ENCODE measurements around the gene ZRANB2. TPM values are rescaled to one million over a fixed set of nuclear protein-coding genes. Genes with fewer than 3 reads are reported as not detected.

Gene ZRANB2
- total and polyA plus RNA-seq, 9 of the 15 experiments (the other 6 are each of a cell fraction or from before 2014, with no cell fraction given): 80.8 to 264 (median 157) TPM

- TF ChIP-seq RAD21 (CRISPR knock-in tag; conservative IDR thresholded peaks at IDR 0.05 in 1 of 2, IDR thresholded peaks at IDR 0.05 in 1 of 2) (peak; percentile 95 to 97), ETS2 (tag; IDR thresholded peaks at IDR 0.05; ENCODE audit: borderline replicate concordance, poor library complexity, severe bottlenecking) (no peak), HDAC6 (IDR thresholded peaks at IDR 0.05; ENCODE audit: low read depth, low read length) (no peak), TCF7 (IDR thresholded peaks at IDR 0.05; ENCODE audit: borderline replicate concordance) (no peak), PRPF4 (IDR thresholded peaks at IDR 0.05; ENCODE audit: insufficient read depth, low read depth, low read length, poor library complexity, severe bottlenecking) (no peak), THRB (CRISPR knock-in tag; conservative IDR thresholded peaks at IDR 0.05) (no peak), ZBTB33 (CRISPR knock-in tag; IDR thresholded peaks at IDR 0.05) (no peak), SETDB1 (IDR thresholded peaks at IDR 0.05; ENCODE audit: low read length) (no peak)
- TF ChIP-seq, protein P1, sequence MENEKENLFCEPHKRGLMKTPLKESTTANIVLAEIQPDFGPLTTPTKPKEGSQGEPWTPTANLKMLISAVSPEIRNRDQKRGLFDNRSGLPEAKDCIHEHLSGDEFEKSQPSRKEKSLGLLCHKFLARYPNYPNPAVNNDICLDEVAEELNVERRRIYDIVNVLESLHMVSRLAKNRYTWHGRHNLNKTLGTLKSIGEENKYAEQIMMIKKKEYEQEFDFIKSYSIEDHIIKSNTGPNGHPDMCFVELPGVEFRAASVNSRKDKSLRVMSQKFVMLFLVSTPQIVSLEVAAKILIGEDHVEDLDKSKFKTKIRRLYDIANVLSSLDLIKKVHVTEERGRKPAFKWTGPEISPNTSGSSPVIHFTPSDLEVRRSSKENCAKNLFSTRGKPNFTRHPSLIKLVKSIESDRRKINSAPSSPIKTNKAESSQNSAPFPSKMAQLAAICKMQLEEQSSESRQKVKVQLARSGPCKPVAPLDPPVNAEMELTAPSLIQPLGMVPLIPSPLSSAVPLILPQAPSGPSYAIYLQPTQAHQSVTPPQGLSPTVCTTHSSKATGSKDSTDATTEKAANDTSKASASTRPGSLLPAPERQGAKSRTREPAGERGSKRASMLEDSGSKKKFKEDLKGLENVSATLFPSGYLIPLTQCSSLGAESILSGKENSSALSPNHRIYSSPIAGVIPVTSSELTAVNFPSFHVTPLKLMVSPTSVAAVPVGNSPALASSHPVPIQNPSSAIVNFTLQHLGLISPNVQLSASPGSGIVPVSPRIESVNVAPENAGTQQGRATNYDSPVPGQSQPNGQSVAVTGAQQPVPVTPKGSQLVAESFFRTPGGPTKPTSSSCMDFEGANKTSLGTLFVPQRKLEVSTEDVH (IDR thresholded peaks at IDR 0.05; ENCODE audit: low read depth, partially characterized antibody): no peak
- TF ChIP-seq, protein P2, sequence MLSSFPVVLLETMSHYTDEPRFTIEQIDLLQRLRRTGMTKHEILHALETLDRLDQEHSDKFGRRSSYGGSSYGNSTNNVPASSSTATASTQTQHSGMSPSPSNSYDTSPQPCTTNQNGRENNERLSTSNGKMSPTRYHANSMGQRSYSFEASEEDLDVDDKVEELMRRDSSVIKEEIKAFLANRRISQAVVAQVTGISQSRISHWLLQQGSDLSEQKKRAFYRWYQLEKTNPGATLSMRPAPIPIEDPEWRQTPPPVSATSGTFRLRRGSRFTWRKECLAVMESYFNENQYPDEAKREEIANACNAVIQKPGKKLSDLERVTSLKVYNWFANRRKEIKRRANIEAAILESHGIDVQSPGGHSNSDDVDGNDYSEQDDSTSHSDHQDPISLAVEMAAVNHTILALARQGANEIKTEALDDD (IDR thresholded peaks at IDR 0.05): 0 out of 2 replicates have a peak, but pooled peaks have one; percentile 58
- TF ChIP-seq, protein P3, sequence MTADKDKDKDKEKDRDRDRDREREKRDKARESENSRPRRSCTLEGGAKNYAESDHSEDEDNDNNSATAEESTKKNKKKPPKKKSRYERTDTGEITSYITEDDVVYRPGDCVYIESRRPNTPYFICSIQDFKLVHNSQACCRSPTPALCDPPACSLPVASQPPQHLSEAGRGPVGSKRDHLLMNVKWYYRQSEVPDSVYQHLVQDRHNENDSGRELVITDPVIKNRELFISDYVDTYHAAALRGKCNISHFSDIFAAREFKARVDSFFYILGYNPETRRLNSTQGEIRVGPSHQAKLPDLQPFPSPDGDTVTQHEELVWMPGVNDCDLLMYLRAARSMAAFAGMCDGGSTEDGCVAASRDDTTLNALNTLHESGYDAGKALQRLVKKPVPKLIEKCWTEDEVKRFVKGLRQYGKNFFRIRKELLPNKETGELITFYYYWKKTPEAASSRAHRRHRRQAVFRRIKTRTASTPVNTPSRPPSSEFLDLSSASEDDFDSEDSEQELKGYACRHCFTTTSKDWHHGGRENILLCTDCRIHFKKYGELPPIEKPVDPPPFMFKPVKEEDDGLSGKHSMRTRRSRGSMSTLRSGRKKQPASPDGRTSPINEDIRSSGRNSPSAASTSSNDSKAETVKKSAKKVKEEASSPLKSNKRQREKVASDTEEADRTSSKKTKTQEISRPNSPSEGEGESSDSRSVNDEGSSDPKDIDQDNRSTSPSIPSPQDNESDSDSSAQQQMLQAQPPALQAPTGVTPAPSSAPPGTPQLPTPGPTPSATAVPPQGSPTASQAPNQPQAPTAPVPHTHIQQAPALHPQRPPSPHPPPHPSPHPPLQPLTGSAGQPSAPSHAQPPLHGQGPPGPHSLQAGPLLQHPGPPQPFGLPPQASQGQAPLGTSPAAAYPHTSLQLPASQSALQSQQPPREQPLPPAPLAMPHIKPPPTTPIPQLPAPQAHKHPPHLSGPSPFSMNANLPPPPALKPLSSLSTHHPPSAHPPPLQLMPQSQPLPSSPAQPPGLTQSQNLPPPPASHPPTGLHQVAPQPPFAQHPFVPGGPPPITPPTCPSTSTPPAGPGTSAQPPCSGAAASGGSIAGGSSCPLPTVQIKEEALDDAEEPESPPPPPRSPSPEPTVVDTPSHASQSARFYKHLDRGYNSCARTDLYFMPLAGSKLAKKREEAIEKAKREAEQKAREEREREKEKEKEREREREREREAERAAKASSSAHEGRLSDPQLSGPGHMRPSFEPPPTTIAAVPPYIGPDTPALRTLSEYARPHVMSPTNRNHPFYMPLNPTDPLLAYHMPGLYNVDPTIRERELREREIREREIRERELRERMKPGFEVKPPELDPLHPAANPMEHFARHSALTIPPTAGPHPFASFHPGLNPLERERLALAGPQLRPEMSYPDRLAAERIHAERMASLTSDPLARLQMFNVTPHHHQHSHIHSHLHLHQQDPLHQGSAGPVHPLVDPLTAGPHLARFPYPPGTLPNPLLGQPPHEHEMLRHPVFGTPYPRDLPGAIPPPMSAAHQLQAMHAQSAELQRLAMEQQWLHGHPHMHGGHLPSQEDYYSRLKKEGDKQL (CRISPR knock-in tag; IDR thresholded peaks at IDR 0.05; ENCODE audit: borderline replicate concordance): no peak
These were observed 30.8 kb downstream of the ZRANB2 start (continued) for GRCh38 chr1:71049951-71050598.

Measured in K562 (cell line).